ENCODE data around the gene MASTL. TPM values are rescaled to one million over a fixed set of nuclear protein-coding genes. Genes with fewer than 3 reads are reported as not detected.
A peak's percentile ranks its signal among the peaks of the same experiment; 100 is the strongest.

The MASTL gene
- total and polyA plus RNA-seq, 7 experiments from 2014 or later: 2.6 to 29.0 (median 9.4) TPM

DNA sequence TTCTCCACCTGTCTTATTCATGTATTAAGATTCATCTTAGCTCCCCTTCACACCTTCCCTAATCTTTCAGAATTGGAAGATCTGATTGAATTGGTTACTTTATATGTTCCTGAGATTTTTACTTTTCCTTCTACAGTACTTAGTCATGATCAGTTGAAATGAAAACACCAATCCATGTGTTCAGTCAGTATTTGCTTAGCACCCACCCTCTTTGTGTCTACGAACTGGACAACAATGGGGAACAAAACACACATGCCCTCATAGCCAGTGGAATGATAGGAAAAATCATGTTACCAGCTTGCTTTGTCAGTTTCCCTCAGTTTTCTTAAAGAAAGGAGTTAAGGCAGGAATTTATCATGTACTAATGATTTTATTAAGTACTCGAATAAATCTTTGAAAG is 2.0 kb downstream of the MASTL start:
- Mint-ChIP-seq H3K36me3 (peaks cover 7 to 22% (median 20%) of the 10 kb centered on the region in 5 donors), H3K4me1 (peaks cover 23 to 41% (median 35%) of the 10 kb centered on the region in 7 donors), H3K4me3 (peak overlapping the region; percentile 84 to 100 (median 97)), H3K27ac (peak overlapping the region; percentile 92 to 100 (median 100)), H3K9me3 (peaks cover 0 to 8% (median 0%) of the 10 kb centered on the region in 11 donors), H3K27me3 (peaks cover 0 to 2% (median 0%) of the 10 kb centered on the region in 5 donors)
- DNase-seq: no peak
- H3K27ac ChIP-seq (ENCODE audit: low read depth, low read length): no peak overlapping the region
- ChIA-PET CTCF (interaction anchor here (0.6 to 0.8 kb wide), 2 partner anchors 61 to 95 kb away, joined by 3 read pairs; no protein-coding TSS in a partner anchor), POLR2A (interaction anchor here (0.9 to 1.7 kb wide), 3 partner anchors 10 to 93 kb away, joined by 3 to 4 read pairs (median 3); no protein-coding TSS in a partner anchor)
- no peaks in the 10 kb centered on the region for H3K27me3 ChIP-seq (ENCODE audit: control insufficient read depth in 2 of 2, insufficient read depth in 2 of 2, low read length in 2 of 2)
- ATAC-seq: no peak
- peaks cover 4 to 23% (median 11%) of the 10 kb centered on the region in 3 experiments for H3K36me3 ChIP-seq (ENCODE audit: control insufficient read depth in 2 of 3, insufficient read depth in 3 of 3, low read length in 3 of 3)
- intact Hi-C loops (cut with micrococcal nuclease): loop anchor here (5.0 kb wide), 2 partner anchors 130 to 720 kb away; partner anchors contain the start of gene APBB1IP (in 1 of the 2)
- peaks cover 13% of the 10 kb centered on the region in 2 donors for H3K4me1 ChIP-seq (ENCODE audit: control insufficient read depth in 2 of 2, insufficient read depth in 2 of 2, low read length in 2 of 2)
- no peak overlapping the region for H3K4me3 ChIP-seq (ENCODE audit: low read length)
- H3K9me3 ChIP-seq (ENCODE audit: control insufficient read depth in 2 of 3, low read length in 3 of 3): no peaks in the 10 kb centered on the region

DNA sequence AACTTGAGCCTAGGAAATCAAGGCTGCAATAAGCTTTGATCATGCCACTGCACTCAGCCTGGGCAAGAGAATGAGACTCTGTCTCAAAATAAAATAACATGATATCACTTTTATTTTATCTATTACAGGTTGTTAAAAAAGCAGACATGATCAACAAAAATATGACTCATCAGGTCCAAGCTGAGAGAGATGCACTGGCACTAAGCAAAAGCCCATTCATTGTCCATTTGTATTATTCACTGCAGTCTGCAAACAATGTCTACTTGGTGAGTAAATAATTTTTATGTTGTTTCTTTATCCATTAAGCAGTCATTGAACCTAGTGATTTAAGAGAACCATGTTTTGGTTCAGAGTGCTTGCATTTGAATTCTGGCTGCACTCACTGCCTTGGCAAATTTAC is 3.3 kb downstream of the MASTL start:
- Mint-ChIP-seq H3K9me3 (peaks cover 0 to 6% (median 0%) of the 10 kb centered on the region in 11 donors), H3K36me3 (peaks cover 7 to 22% (median 12%) of the 10 kb centered on the region in 5 donors), H3K4me1 (peaks cover 11 to 29% (median 24%) of the 10 kb centered on the region in 7 donors), H3K27me3 (peaks cover 0 to 2% (median 0%) of the 10 kb centered on the region in 5 donors), H3K27ac (peak overlapping the region in 2 of 9 donors; percentile 27 to 54), H3K4me3 (no peak overlapping the region)
- Histone ChIP-seq H3K36me3 (ENCODE audit: control insufficient read depth in 2 of 3, insufficient read depth in 3 of 3, low read length in 3 of 3) (peaks cover 4 to 30% (median 11%) of the 10 kb centered on the region in 3 experiments), H3K27ac (ENCODE audit: low read depth, low read length) (no peak overlapping the region), H3K27me3 (ENCODE audit: control insufficient read depth in 2 of 2, insufficient read depth in 2 of 2, low read length in 2 of 2) (no peaks in the 10 kb centered on the region), H3K4me3 (ENCODE audit: low read length) (no peak overlapping the region), H3K4me1 (ENCODE audit: control insufficient read depth in 2 of 2, insufficient read depth in 2 of 2, low read length in 2 of 2) (peaks cover under 1 to 1% of the 10 kb centered on the region in 2 donors), H3K9me3 (ENCODE audit: control insufficient read depth in 2 of 3, low read length in 3 of 3) (no peaks in the 10 kb centered on the region)
- intact Hi-C loops (cut with micrococcal nuclease): loop anchor here (5.0 kb wide), 2 partner anchors 131 to 721 kb away; partner anchors contain the start of gene APBB1IP (in 1 of the 2)
- ChIA-PET CTCF (interaction anchor here (0.8 kb wide), 1 partner anchor 65 kb away, joined by 3 read pairs; no protein-coding TSS in a partner anchor), POLR2A (interaction anchor here (0.9 kb wide), 1 partner anchor 83 kb away, joined by 3 read pairs; no protein-coding TSS in a partner anchor)
- DNase-seq (no peak), ATAC-seq (no peak)

GRCh38 chr10:27169849-27170248 is 14.7 kb downstream of the MASTL start:
- Histone ChIP-seq H3K9me3 (ENCODE audit: control insufficient read depth in 2 of 3, low read length in 3 of 3) (no peaks in the 10 kb centered on the region), H3K4me3 (ENCODE audit: low read length) (no peak overlapping the region), H3K27ac (ENCODE audit: low read depth, low read length) (no peak overlapping the region), H3K4me1 (ENCODE audit: control insufficient read depth in 2 of 2, insufficient read depth in 2 of 2, low read length in 2 of 2) (no peaks in the 10 kb centered on the region), H3K36me3 (ENCODE audit: control insufficient read depth in 2 of 3, insufficient read depth in 3 of 3, low read length in 3 of 3) (peaks cover 0 to 33% (median 4%) of the 10 kb centered on the region in 3 experiments), H3K27me3 (ENCODE audit: control insufficient read depth in 2 of 2, insufficient read depth in 2 of 2, low read length in 2 of 2) (no peaks in the 10 kb centered on the region)
- DNase-seq (no peak), ATAC-seq (no peak)
- no peak overlapping the region for H3K4me3 Mint-ChIP-seq
- H3K27me3 Mint-ChIP-seq: no peaks in the 10 kb centered on the region
- H3K36me3 Mint-ChIP-seq: peaks cover 6 to 26% (median 16%) of the 10 kb centered on the region in 5 donors
- ChIA-PET CTCF (no interaction called here), POLR2A (no interaction called here)
- intact Hi-C loops (cut with micrococcal nuclease): no loop called here
- H3K27ac Mint-ChIP-seq: no peak overlapping the region
- H3K9me3 Mint-ChIP-seq: no peaks in the 10 kb centered on the region
- H3K4me1 Mint-ChIP-seq: peaks cover 0 to 6% (median 0%) of the 10 kb centered on the region in 7 donors

DNA sequence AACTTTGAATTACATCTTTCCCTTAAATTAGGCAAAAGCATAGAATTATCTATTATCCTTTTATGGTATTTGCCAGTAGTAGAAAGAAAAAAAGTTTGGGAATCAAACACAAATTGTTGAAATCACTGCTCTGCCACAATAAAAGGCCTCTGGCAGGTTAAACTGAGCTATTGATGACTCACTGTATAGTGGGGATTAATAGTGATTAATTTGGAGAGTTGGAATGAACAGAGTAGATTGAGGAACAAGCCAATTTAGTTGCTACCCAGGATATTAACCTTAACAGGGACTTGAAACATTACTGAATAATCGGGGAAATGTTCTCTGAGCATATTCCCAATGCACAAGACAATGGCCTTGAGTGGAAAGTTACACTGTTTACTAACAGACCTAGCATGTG is 33.1 kb downstream of the MASTL start:
- Histone ChIP-seq H3K27ac (ENCODE audit: low read depth, low read length) (no peak overlapping the region), H3K4me3 (ENCODE audit: low read length) (no peak overlapping the region), H3K27me3 (ENCODE audit: control insufficient read depth in 2 of 2, insufficient read depth in 2 of 2, low read length in 2 of 2) (no peaks in the 10 kb centered on the region), H3K9me3 (ENCODE audit: control insufficient read depth in 2 of 3, low read length in 3 of 3) (no peaks in the 10 kb centered on the region), H3K36me3 (ENCODE audit: control insufficient read depth in 2 of 3, insufficient read depth in 3 of 3, low read length in 3 of 3) (no peaks in the 10 kb centered on the region), H3K4me1 (ENCODE audit: control insufficient read depth in 2 of 2, insufficient read depth in 2 of 2, low read length in 2 of 2) (no peaks in the 10 kb centered on the region)
- H3K27ac Mint-ChIP-seq: no peak overlapping the region
- no peak overlapping the region for H3K4me3 Mint-ChIP-seq
- peaks cover 0 to 3% (median 0%) of the 10 kb centered on the region in 7 donors for H3K4me1 Mint-ChIP-seq
- H3K36me3 Mint-ChIP-seq: peaks cover 0 to 24% (median 13%) of the 10 kb centered on the region in 5 donors
- no peak for DNase-seq
- intact Hi-C loops (cut with micrococcal nuclease): no loop called here
- no peak for ATAC-seq
- H3K27me3 Mint-ChIP-seq: no peaks in the 10 kb centered on the region
- ChIA-PET POLR2A (no interaction called here), CTCF (interaction anchor here (0.6 kb wide), 1 partner anchor 597 kb away, joined by 3 read pairs; no protein-coding TSS in a partner anchor)
- H3K9me3 Mint-ChIP-seq: no peaks in the 10 kb centered on the region

- no peak overlapping the region for H3K27ac Mint-ChIP-seq
- no peaks in the 10 kb centered on the region for H3K27me3 ChIP-seq (ENCODE audit: control insufficient read depth in 2 of 2, insufficient read depth in 2 of 2, low read length in 2 of 2)
- H3K36me3 Mint-ChIP-seq: peaks cover 0 to 22% (median 12%) of the 10 kb centered on the region in 5 donors
- intact Hi-C loops (cut with micrococcal nuclease): no loop called here
- H3K4me1 ChIP-seq (ENCODE audit: control insufficient read depth in 2 of 2, insufficient read depth in 2 of 2, low read length in 2 of 2): no peaks in the 10 kb centered on the region
- ChIA-PET POLR2A (no interaction called here), CTCF (interaction anchor here (0.6 kb wide), 1 partner anchor 597 kb away, joined by 3 read pairs; no protein-coding TSS in a partner anchor)
- ATAC-seq (no peak), DNase-seq (no peak)
- no peak overlapping the region for H3K4me3 Mint-ChIP-seq
- H3K4me3 ChIP-seq (ENCODE audit: low read length): no peak overlapping the region
- H3K9me3 Mint-ChIP-seq: no peaks in the 10 kb centered on the region
- no peak overlapping the region for H3K27ac ChIP-seq (ENCODE audit: low read depth, low read length)
- H3K27me3 Mint-ChIP-seq: no peaks in the 10 kb centered on the region
- no peaks in the 10 kb centered on the region for H3K36me3 ChIP-seq (ENCODE audit: control insufficient read depth in 2 of 3, insufficient read depth in 3 of 3, low read length in 3 of 3)
- H3K9me3 ChIP-seq (ENCODE audit: control insufficient read depth in 2 of 3, low read length in 3 of 3): no peaks in the 10 kb centered on the region
- peaks cover 0 to 3% (median 0%) of the 10 kb centered on the region in 7 donors for H3K4me1 Mint-ChIP-seq
Observed at GRCh38 chr10:27188897-27189296, 33.7 kb downstream of the MASTL start.

- H3K27ac Mint-ChIP-seq: no peak overlapping the region
- CTCF ChIA-PET: no interaction called here
- POLR2A ChIA-PET: no interaction called here
Observed at GRCh38 chr10:27190508-27190907, 35.4 kb downstream of the MASTL start.

More at GRCh38 chr10:27190508-27190907, 35.4 kb downstream of the MASTL start:
- H3K9me3 ChIP-seq (ENCODE audit: control insufficient read depth in 2 of 3, low read length in 3 of 3): no peaks in the 10 kb centered on the region
- Mint-ChIP-seq H3K4me3 (no peak overlapping the region), H3K9me3 (no peaks in the 10 kb centered on the region), H3K4me1 (no peaks in the 10 kb centered on the region), H3K36me3 (peaks cover 0 to 12% (median 4%) of the 10 kb centered on the region in 5 donors), H3K27me3 (no peaks in the 10 kb centered on the region)
- ATAC-seq (no peak), DNase-seq (no peak)
- H3K4me1 ChIP-seq (ENCODE audit: control insufficient read depth in 2 of 2, insufficient read depth in 2 of 2, low read length in 2 of 2): no peaks in the 10 kb centered on the region
- H3K27ac ChIP-seq (ENCODE audit: low read depth, low read length): no peak overlapping the region
- no peak overlapping the region for H3K4me3 ChIP-seq (ENCODE audit: low read length)
- H3K27me3 ChIP-seq (ENCODE audit: control insufficient read depth in 2 of 2, insufficient read depth in 2 of 2, low read length in 2 of 2): no peaks in the 10 kb centered on the region
- intact Hi-C loops (cut with micrococcal nuclease): no loop called here
- H3K36me3 ChIP-seq (ENCODE audit: control insufficient read depth in 2 of 3, insufficient read depth in 3 of 3, low read length in 3 of 3): no peaks in the 10 kb centered on the region
